Activated CD4-positive, CD25-positive, alpha-beta regulatory T cell (primary cell): ENCODE measurements around the gene COQ2.
"Not testable (repeated sequence)": the region's sequence is repeated elsewhere in the genome, so short reads cannot be mapped to it uniquely, and the experiment has no call there.

Source experiments
- DNase-seq, 4 experiments: peaks; one replicate each; lab custom pipeline; 2025; lab: John Stamatoyannopoulos, UW

COQ2 gene

GRCh38 chr4:83283181-83283580 is 1.4 kb downstream of the COQ2 start:
- no peak for DNase-seq

DNA sequence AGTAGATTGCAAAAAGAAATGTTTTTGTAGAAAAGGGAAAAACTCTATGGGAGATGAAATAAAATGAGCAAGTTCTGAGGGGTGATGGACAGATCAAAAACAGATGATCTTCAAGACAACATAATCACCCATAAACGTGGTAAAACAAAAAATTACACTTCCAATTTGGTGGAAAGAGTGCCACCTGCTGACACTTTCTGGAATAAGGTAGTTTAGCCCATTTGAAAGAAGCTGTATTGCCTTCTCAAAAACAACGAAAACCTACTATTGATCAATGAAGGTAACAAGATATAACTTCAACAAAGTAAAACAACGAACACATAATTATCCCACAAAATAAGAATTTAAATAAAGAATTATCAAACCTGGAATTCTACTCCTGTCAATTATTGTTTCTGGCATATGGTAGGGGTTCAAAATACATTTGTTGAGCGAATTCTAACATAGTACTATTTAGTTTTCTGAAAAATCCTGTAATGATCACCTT is 2.5 kb downstream of the COQ2 start:
- peak; percentile 1 to 25 (median 10) for DNase-seq

- no peak for DNase-seq
Observed at GRCh38 chr4:83281307-83281706, 3.3 kb downstream of the COQ2 start.

DNA sequence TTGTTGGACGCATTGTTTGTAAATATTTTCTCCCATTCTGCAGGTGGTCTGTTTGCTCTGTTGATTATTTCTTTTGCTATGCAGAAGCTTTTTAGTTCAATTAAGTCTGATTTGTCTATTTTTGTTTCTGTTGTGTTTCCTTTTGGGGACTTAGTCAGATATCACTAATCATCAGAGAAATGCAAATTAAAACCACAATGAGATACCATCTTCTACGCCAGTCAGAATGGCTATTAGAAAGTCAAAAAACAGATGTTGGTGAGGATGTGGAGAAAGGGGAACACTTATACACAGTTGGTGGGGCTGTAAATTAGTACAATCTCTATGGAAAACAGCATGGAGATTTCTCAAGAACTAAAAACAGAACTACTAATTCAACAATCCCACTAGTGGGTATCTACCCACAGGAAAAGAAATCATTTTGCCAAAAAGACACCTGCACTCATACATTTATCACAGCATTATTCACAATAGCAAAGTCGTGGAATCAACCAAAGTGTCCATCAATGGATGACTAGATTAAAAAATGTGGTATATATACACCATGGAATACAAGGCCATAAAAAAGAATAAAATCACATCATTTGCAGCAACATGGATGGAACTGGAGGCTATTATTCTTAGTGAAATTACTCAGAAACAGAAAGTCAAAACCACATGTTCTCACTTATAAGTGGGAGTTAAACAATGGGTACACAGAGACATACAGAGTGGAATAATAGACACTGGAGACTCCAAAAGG is 8.1 kb downstream of the COQ2 start:
- DNase-seq = no peak

- not testable (repeated sequence) for DNase-seq
Observed at GRCh38 chr4:83273926-83274325, 10.7 kb downstream of the COQ2 start.

DNA sequence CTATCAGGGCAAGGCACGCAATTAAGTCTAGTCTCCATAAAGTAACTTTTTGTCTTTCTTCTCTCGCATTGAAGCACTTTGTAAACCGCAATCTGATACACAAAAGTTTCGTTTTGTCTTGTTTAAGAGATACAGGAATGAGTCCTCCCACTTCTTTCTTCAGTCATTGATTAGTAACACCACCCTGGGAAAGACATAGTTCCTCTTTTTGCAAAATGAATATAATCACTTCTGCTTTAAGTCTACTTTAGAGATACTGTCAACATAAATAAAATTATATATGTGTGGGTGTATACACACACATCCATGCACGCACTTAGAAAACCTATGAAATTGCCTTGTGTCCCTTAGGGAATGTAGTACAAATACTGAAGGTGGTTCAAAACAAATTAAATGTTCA is 11.7 kb downstream of the COQ2 start:
- no peak for DNase-seq

GRCh38 chr4:83269256-83269655 is 15.3 kb downstream of the COQ2 start:
- no peak for DNase-seq

DNA sequence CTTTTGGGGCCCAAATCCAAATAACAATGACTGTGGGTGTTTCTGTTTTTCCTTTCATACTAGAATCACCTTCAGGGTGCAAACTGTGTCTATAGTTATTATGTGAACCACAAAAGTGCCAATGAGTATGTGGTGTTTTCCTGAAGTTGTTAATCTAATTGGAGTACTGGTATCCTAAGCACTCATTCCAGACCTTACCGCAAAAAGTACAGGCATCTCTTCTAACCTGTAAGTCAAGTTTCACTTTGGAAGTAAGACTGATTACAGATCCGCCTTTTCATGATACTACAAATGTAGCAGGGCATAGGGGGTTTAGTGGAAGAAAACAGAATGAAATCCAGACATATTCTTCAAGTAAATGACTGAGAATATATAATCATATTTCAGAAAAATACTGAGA is 16.1 kb downstream of the COQ2 start:
- DNase-seq = no peak

DNA sequence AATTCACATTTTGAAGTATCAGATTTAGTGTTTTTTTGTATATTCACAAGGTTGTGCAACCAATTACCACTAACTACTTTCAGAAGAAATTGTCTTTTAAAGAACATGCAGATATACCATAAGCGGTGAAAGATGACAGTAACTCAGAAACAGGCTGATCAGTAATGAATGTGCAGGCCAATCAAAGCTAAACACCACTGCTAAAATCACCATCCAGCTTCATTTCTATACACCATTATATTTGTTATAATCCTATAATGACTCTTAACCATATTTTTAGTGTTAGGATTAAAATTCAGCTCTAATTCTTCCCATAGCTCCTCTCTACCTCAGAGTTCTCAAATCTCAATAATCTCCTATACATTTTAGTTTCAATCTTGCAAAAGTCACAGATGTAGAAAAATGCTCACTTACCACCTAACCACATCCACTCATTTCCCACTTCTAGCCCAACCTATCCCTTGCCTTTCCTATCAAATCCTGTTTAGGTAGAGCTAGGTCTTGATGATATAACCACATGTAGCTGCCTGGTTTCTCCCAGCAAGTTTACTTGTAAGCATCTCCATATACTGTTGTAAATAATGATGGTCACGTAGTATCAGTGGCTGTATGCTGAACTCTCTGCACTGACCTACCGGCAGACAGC is 16.6 kb downstream of the COQ2 start:
- no peak for DNase-seq

DNA sequence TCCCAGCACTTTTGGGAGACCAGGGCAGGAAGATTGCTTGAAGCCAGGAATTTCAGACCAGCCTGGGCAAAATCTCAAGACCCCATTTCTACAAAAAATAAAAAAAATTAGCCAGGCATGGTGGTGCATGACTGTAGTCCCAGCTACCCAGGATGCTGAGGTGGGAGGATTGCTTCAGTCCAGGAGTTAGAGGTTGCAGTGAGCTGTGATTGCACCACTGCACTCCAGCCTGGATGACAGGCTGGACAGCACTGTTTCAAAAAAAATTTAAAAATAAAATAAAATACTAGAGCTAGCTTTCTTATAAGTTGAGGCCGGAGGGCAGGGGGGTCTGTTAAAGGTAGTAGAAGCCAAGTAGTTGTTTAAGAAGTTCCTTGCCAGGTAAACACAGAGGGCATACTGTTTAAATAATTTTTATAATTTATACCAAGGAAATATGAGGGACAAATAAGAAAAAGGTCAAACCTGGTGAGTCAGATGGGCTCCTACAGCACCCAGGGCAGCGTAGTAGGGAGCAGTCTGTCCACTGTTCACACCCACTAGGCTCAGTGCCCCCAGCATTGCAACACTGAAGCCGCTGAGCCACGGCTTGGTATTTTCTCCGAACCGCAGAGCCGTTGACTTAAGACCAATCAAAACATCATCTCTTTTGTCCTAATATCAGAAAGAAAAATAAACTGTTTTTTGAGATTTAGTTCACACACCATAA is 17.3 kb downstream of the COQ2 start:
- DNase-seq = no peak

DNA sequence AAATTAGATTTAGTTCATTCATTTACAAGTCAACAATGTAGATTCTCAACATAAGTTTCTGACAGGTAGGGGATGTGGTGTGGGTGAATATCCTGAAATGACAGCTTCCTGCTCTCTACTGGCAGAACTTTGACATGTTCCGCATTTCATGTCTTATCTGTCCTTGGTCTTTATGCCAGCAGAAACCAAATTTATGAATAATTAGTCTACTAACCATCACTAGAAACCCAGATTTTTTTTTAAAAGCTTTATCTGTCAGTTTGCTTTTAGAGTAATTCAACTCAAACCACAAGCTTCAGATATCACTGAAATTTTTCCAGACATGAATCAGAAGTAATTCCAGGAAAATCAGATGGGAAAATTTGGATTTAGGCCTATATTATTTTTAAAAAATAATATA is 17.9 kb downstream of the COQ2 start:
- no peak for DNase-seq

DNA sequence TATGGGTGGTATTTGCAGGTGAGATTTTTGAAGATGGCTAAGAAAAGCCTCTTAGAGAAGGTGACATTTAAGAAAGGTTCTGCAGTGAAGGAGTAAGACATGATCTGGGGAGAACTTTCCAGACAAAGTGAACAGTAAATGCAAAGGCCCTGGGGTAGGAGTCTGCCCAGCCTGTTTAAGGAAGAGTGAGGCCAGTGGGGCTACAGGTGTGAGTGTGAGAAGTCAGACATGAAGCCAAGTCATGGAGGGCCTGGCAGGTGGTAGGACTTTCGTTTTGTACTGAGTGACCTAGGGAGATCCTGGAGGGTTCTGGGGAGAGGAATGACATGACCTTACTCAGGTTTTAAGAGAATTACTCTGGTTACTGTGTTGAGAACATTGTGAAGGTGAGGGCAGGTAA is 21.5 kb downstream of the COQ2 start:
- DNase-seq = no peak

- DNase-seq = no peak
Observed at GRCh38 chr4:83262682-83263081, 21.9 kb downstream of the COQ2 start.

DNA sequence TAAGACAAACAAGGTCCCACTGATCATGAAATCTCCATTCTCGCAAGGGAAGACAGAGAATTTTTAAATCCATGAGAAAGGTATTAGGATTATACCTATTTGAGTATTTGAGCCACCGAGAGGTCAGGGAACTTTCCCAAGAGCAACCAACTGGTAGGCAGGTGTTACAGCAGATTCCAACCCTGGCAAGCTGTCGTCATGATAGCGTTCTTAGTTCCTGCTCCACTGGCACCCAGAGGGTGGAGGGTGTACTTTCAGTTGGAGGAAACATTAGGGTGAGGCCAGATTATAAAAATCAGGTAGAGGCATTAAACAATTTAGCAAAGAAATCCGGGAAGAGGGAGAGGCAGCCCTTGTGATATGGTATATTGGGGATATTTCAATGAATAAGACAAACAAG is 23.3 kb downstream of the COQ2 start:
- DNase-seq = no peak

DNA sequence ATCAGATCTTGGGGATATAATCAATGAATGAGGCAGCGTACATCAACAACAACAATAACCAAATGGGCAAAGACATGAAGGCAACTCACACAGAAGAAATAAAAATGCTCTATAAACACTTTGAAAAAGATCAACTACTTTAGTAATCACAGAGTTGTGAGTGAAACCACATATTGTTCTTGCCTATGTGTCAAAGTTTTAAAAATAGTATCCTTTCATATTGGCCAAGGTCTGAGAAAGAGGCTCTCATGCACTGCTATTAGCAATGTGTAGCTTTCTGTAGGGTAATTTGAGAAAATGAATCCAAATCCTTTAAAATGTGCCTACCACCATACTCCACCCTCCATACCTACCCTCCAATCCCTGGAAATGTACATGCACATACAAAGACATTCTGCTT is 25.0 kb downstream of the COQ2 start:
- DNase-seq = no peak

- DNase-seq = no peak
Observed at GRCh38 chr4:83258461-83258860, 26.1 kb downstream of the COQ2 start.

DNA sequence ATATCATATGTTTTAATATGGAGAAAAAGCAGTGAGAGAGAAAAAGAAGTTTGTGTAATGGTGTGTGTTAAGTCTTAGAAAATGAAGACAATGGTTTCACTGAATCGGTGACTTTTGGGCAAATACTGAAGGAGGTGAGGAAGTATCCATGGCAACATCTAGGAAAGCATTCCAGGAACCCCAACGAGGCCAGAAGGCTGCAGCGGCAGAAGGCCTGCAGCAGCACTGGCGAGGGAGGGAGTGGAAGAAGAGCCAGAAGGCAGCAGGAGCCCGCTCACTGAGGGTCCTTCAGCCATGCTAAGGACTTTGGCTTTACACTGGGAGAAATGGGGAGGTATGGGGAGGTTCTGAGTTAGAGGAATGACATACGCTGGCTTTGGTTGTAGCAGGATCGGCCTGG is 26.8 kb downstream of the COQ2 start:
- DNase-seq = no peak

DNA sequence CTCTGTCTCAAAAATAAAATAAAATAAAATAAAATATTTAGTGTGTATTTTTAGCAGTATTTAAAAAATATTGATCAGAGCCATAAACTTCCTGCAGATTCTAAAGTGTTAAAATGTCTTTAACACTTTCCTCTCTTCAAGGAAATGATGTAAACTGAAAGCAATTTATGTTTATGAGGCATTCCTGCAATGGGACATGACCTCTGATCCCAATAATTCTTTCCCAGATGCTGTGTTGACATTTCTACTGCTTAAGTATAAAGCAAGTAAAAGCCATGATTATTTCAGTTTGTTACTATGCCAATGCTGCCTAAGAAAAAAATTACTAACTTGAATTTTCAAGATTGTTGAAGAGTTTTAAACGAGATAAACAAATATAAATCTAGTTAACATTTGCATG is 29.0 kb downstream of the COQ2 start:
- DNase-seq = no peak

- DNase-seq = peak in 3 of 4 experiments; percentile 26 to 45 (median 30)
Observed at GRCh38 chr4:83252782-83253405, 31.7 kb downstream of the COQ2 start.

GRCh38 chr4:83251447-83251830 is 33.2 kb downstream of the COQ2 start:
- DNase-seq = no peak

GRCh38 chr4:83250687-83251446 is 33.7 kb downstream of the COQ2 start:
- no peak for DNase-seq

GRCh38 chr4:83248486-83248885 is 36.1 kb downstream of the COQ2 start:
- no peak for DNase-seq
